Astrocyte of the spinal cord (primary cell): ENCODE measurements around the gene FBXL4.

ENCODE experiments used
- DNase-seq: peaks from one replicate; pipeline ENCODE4 v3.0.0; 2011; ENCODE audit warnings: low read depth, low spot score
- H3K4me3 ChIP-seq: 2 replicates; pipeline ENCODE4 v1.5.1; 2011; ENCODE audit warnings: low read depth, mild to moderate bottlenecking, low read length, moderate library complexity
- in situ Hi-C: cut with HindIII; loops from 2 replicates; pipeline ENCODE4 v1.10.0; 2017; ENCODE audit warnings: low sequenced_read_pairs
- TF ChIP-seq, protein P1 (sequence below): IDR thresholded peaks from 2 replicates; pipeline ENCODE4 v1.5.1; 2012; ENCODE audit warnings: low read depth, mild to moderate bottlenecking, low read length, inconsistent platforms

Gene FBXL4

DNA sequence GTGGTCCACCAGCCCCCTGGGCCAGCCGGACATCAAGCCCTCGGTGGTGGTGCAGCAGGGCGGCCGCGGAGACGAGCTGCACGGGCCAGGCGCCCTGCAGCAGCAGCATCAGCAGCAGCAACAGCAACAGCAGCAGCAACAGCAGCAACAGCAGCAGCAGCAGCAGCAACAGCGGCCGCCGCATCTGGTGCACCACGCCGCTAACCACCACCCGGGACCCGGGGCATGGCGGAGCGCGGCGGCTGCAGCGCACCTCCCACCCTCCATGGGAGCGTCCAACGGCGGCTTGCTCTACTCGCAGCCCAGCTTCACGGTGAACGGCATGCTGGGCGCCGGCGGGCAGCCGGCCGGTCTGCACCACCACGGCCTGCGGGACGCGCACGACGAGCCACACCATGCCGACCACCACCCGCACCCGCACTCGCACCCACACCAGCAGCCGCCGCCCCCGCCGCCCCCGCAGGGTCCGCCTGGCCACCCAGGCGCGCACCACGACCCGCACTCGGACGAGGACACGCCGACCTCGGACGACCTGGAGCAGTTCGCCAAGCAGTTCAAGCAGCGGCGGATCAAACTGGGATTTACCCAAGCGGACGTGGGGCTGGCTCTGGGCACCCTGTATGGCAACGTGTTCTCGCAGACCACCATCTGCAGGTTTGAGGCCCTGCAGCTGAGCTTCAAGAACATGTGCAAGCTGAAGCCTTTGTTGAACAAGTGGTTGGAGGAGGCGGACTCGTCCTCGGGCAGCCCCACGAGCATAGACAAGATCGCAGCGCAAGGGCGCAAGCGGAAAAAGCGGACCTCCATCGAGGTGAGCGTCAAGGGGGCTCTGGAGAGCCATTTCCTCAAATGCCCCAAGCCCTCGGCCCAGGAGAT, 112.4 kb downstream of the FBXL4 start:
- no peak for DNase-seq
- peak overlapping the region; percentile 49 for H3K4me3 ChIP-seq
- TF ChIP-seq, protein P1, sequence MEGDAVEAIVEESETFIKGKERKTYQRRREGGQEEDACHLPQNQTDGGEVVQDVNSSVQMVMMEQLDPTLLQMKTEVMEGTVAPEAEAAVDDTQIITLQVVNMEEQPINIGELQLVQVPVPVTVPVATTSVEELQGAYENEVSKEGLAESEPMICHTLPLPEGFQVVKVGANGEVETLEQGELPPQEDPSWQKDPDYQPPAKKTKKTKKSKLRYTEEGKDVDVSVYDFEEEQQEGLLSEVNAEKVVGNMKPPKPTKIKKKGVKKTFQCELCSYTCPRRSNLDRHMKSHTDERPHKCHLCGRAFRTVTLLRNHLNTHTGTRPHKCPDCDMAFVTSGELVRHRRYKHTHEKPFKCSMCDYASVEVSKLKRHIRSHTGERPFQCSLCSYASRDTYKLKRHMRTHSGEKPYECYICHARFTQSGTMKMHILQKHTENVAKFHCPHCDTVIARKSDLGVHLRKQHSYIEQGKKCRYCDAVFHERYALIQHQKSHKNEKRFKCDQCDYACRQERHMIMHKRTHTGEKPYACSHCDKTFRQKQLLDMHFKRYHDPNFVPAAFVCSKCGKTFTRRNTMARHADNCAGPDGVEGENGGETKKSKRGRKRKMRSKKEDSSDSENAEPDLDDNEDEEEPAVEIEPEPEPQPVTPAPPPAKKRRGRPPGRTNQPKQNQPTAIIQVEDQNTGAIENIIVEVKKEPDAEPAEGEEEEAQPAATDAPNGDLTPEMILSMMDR: no peak
- in situ Hi-C loops: no loop called here

DNA sequence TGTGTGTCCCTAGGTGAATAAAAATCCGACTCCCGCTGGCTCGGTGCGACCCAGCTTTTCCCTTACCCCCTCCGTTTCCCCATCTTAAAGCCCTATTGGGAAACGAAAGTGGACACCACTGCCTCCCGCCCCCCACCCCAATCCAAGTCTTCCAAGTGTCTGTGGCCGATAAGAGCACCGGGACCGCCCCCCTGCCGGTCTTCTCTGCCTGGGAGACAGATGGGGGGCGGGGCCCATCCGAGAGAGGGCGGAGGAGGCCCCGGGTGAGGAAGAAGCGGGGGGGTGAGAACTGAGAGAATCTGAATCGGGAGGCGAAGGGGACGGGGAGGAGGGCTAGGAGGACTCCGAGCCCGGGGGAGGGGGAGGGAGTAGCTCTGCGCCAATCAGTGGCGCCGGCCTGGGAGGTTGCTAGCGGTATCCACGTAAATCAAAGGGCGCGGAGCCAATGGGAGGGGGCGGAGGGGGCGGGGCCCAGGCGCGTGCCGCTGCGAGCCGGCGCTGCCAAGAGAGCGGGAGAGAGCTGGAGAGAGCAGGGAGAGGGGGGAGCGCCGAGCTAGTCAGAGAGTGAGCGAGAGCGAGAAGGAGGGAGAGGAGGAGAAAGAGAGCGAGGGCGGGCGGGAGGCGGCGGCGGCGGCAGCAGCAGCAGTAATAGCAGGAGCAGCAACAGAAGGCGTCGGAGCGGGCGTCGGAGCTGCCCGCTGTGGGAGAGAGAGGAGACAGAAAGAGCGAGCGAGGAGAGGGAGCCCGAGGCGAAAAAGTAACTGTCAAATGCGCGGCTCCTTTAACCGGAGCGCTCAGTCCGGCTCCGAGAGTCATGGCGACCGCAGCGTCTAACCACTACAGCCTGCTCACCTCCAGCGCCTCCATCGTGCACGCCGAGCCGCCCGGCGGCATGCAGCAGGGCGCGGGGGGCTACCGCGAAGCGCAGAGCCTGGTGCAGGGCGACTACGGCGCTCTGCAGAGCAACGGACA, 113.4 kb downstream of the FBXL4 start, which contains the start of gene POU3F2:
Gene POU3F2, plus strand, starts transcription at position 515 of the 972 bp plus-strand sequence. Its CDS starts 300 bp downstream, at position 815.
- peak; percentile 96 for DNase-seq
- in situ Hi-C loops: no loop called here

DNA sequence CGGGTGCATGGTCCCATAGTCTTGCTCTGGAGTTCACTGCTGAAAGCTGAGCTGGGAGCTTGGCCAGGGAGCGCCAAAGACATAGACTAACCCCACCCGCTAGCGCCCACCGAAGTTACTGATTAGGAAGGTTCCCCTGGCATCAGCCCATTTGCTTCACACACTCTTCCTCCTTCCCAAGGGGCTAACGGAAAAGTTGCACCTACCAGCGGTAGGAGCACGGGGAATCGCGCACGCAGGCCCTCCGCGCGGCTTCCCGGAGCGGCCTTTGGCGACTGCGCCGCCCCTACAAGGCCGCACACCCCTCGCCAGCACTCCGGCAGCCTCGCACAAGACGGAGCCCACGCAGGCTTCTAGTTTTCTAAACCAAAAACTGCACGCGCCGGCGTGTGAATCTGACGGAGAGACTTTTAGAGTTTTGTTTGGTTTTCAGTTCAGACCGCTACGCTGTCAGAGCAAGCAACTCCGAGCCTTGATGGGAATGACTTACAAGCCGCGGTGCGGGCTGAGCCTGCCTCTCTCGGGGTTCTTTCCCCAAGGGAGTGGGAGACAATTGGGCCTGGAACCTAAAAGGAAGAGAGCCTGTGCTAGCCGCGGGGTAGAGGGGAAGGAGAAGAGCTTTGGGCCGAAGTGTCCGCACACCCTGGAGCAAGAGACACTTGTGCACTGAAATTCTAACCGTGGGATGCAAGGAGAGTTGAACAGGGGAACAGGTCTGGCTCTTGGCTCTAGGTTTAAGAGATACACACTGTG, 114.3 kb downstream of the FBXL4 start:
- TF ChIP-seq, protein P1: no peak
- DNase-seq: peak; percentile 58
- in situ Hi-C loops: no loop called here
- H3K4me3 ChIP-seq: peak overlapping the region; percentile 49

More for the DNA sequence above, 113.4 kb downstream of the FBXL4 start, which contains the start of gene POU3F2:
- TF ChIP-seq, protein P1: no peak
- peak within 1 kb of the TSS; percentile 49 for H3K4me3 ChIP-seq

DNA sequence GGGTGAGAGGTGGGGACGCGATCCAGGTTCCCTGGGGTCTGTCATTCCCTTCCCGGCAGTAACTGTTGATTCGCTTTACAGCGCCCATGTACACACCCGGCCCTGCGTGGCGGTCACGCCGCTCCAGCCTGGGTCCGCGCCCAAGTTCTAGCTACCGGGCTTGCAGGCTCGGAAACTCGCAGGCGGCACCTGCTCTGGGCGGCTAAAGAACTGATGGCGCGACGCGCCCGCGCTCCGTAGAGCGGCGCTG, 114.8 kb downstream of the FBXL4 start:
- H3K4me3 ChIP-seq: peak overlapping the region; percentile 49
- DNase-seq: no peak
- TF ChIP-seq, protein P1: peak; percentile 19
- in situ Hi-C loops: no loop called here

DNA sequence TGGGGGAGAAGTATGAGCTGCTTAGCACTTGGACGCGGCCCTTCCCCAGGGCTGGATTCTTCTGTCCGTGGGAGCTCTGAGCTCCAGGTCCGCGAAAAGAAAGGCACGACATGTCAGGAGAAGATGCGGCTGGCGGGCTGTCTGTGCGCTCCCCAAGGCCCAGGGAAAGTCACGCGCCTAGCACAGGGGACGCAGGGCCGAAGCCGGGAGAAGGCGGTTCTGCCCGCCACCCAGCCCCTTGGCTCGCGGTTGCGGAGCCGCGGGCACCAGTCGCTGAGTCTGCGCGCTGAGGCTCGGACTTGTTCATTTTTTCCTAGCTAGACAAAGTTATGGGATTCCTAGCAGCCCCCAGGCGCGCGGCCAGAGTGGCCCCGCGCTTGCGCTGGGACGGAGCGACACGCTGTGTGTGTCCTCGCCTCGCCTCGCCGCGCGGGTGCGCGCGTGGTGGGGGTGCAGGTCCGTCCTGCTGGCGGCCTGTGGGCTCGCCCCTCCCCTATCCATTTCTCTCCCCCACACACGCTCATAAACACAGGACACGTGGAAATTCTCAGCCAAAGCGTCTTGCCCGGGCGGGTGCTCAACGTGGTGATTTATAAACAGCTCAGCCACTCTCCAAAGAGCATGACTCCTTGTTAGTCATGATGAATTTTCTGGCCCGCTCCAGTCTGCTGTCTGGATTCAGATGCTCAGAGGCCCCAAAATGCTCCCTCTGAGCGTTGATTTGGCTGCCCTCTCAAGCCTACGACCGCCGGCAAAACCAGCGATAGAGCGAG, 115.3 kb downstream of the FBXL4 start:
- in situ Hi-C loops: no loop called here
- DNase-seq: peak; percentile 66
- TF ChIP-seq, protein P1: no peak
- peak overlapping the region; percentile 49 for H3K4me3 ChIP-seq

DNA sequence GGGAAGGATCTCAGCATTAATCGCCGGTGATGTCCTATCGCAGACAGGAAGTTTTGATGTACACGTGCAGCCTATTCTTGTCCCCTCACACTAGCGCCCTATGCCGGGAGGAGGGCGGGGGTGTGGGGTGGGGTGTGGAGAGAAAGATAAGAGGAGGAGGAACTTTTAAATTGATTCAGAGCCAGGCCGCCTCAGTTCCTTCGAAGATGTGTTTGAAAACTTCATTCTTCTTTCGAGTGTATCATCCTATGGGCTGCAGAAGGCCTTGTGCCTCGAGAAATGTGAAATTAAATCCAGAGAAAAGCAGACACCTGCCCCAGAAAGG, 115.8 kb downstream of the FBXL4 start:
- no peak overlapping the region for H3K4me3 ChIP-seq
- in situ Hi-C loops: no loop called here
- TF ChIP-seq, protein P1: no peak
- DNase-seq: no peak
